ENCODE data around the gene SPDEF. TPM values are rescaled to one million over a fixed set of nuclear protein-coding genes. Genes with fewer than 3 reads are reported as not detected.

The SPDEF gene
- total and polyA plus RNA-seq, 2 donors (not counting 1 experiment from before 2014, with no cell fraction given): 0.10 TPM; not detected in 1

GRCh38 chr6:34489207-34489805 is 66.8 kb downstream of the SPDEF start:
- Histone ChIP-seq H3K9ac (ENCODE audit: low read length) (no peak overlapping the region), H2AFZ (ENCODE audit: insufficient read depth, low read depth, low read length, poor library complexity, severe bottlenecking) (no peak overlapping the region), H3K36me3 (replicated peaks in 1 of 2; ENCODE audit: control extremely low read depth in 1 of 2, control insufficient read depth in 1 of 2, extremely low read depth in 1 of 2, insufficient read depth in 2 of 2, low read length in 1 of 2) (no peaks in the 10 kb centered on the region), H3K79me2 (ENCODE audit: control insufficient read depth, insufficient read depth, low read length) (no peaks in the 10 kb centered on the region), H3K4me3 (ENCODE audit: control extremely low read depth in 1 of 5, extremely low read depth in 1 of 5, insufficient read depth in 1 of 5, low read depth in 2 of 5, low read length in 4 of 5) (no peak overlapping the region), H3K4me1 (ENCODE audit: control insufficient read depth in 2 of 2, insufficient read depth in 2 of 2, low read length in 2 of 2) (peaks cover 6 to 8% of the 10 kb centered on the region in 2 donors), H3K27me3 (replicated peaks in 1 of 4; ENCODE audit: control extremely low read depth in 1 of 4, control insufficient read depth in 3 of 4, insufficient read depth in 4 of 4, low read length in 3 of 4) (no peaks in the 10 kb centered on the region), H3K27ac (ENCODE audit: low read length in 2 of 2) (no peak overlapping the region), H4K20me1 (ENCODE audit: control insufficient read depth, insufficient read depth, low read length, poor library complexity, severe bottlenecking) (no peaks in the 10 kb centered on the region), H3K4me2 (replicated peaks; ENCODE audit: low read depth, low read length, poor library complexity, severe bottlenecking) (no peak overlapping the region), H3K9me3 (ENCODE audit: control extremely low read depth in 1 of 3, control insufficient read depth in 2 of 3, insufficient read depth in 1 of 3, low read length in 2 of 3) (no peaks in the 10 kb centered on the region)
- ChIA-PET POLR2A (no interaction called here), CTCF (no interaction called here)
- no peak overlapping the region for H3K27ac Mint-ChIP-seq
- no peaks in the 10 kb centered on the region for H3K9me3 Mint-ChIP-seq (ENCODE audit: insufficient read depth)
- no peak overlapping the region for H3K4me3 Mint-ChIP-seq
- DNase-seq (no peak), ATAC-seq (ENCODE audit: low read depth) (no peak)
- no peaks in the 10 kb centered on the region for H3K27me3 Mint-ChIP-seq
- WGBS (ENCODE audit: insufficient coverage): 100% methylated on average over 4 of the region's 9 CpGs
- peaks cover 9% of the 10 kb centered on the region for H3K4me1 Mint-ChIP-seq
- intact Hi-C loops (cut with micrococcal nuclease): no loop called here
- TF ChIP-seq, protein P1, sequence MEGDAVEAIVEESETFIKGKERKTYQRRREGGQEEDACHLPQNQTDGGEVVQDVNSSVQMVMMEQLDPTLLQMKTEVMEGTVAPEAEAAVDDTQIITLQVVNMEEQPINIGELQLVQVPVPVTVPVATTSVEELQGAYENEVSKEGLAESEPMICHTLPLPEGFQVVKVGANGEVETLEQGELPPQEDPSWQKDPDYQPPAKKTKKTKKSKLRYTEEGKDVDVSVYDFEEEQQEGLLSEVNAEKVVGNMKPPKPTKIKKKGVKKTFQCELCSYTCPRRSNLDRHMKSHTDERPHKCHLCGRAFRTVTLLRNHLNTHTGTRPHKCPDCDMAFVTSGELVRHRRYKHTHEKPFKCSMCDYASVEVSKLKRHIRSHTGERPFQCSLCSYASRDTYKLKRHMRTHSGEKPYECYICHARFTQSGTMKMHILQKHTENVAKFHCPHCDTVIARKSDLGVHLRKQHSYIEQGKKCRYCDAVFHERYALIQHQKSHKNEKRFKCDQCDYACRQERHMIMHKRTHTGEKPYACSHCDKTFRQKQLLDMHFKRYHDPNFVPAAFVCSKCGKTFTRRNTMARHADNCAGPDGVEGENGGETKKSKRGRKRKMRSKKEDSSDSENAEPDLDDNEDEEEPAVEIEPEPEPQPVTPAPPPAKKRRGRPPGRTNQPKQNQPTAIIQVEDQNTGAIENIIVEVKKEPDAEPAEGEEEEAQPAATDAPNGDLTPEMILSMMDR (IDR thresholded peaks at IDR 0.05): no peak

Other genes starting within 250 kb of the SPDEF start
- 37.4 and 40.1 TPM in 2 replicates for gene NUDT3, start 163.7 kb downstream of the SPDEF start, total RNA-seq
- gene NUDT3, start 163.7 kb downstream of the SPDEF start, polyA plus RNA-seq: 18.2 and 23.3 TPM in 2 replicates
- 2,661 and 2,707 TPM in 2 replicates for gene RPS10, start 130.3 kb downstream of the SPDEF start, total RNA-seq
- gene RPS10, start 130.3 kb downstream of the SPDEF start, polyA plus RNA-seq: 4,580 and 6,226 TPM in 2 replicates
- gene PACSIN1, start 90.3 kb downstream of the SPDEF start, total RNA-seq: 0.20 TPM in 1 of 2 replicates, not detected in the other
- gene PACSIN1, start 90.3 kb downstream of the SPDEF start, polyA plus RNA-seq: 0.18 and 0.61 TPM in 2 replicates
- 71.3 and 76.4 TPM in 2 replicates for gene ILRUN, start 140.4 kb upstream of the SPDEF start, total RNA-seq
- gene ILRUN, start 140.4 kb upstream of the SPDEF start, polyA plus RNA-seq: 30.1 and 39.4 TPM in 2 replicates
- gene SNRPC, start 201.2 kb upstream of the SPDEF start, total RNA-seq: 49.1 and 53.7 TPM in 2 replicates
- gene SNRPC, start 201.2 kb upstream of the SPDEF start, polyA plus RNA-seq: 93.9 and 109 TPM in 2 replicates
- gene BLTP3A, start 235.8 kb upstream of the SPDEF start, total RNA-seq: 11.3 and 13.2 TPM in 2 replicates
- 4.1 and 4.7 TPM in 2 replicates for gene BLTP3A, start 235.8 kb upstream of the SPDEF start, polyA plus RNA-seq

Data from B cell (primary cell).